Mucosa of descending colon (tissue), 3 donors: Measurements from ENCODE around the gene CREG2. TPM values are rescaled to one million over a fixed set of nuclear protein-coding genes. Genes with fewer than 3 reads are reported as not detected.

Source experiments
- ATAC-seq: fragments of 200-7000 bp; cut with Tn5 transposase; one replicate; pipeline ENCODE4 v1.9.1; 2020; ENCODE audit warnings: mild to moderate bottlenecking, moderate library complexity
- DNase-seq, 3 donors: peaks; one replicate each; pipeline ENCODE4 v3.0.0-alpha.2; 2020
- H3K36me3 ChIP-seq: fragments of 200-600 bp; one replicate; pipeline ENCODE4 v1.8.0; 2021; ENCODE audit warnings: low read depth, mild to moderate bottlenecking
- H3K4me1 ChIP-seq: fragments of 200-600 bp; one replicate; pipeline ENCODE4 v1.8.0; 2021; ENCODE audit warnings: low read depth, mild to moderate bottlenecking
- H3K4me3 ChIP-seq: fragments of 200-600 bp; one replicate; pipeline ENCODE4 v1.8.0; 2021; ENCODE audit warnings: mild to moderate bottlenecking
- H3K9me3 ChIP-seq: fragments of 200-600 bp; one replicate; pipeline ENCODE4 v1.8.0; 2021; ENCODE audit warnings: mild to moderate bottlenecking
- intact Hi-C, 2 donors: fragments of 100-400 bp; cut with DNase I in 1 of 2; cut with micrococcal nuclease in 1 of 2; formaldehyde crosslinking; loops; one replicate each; pipeline versions ENCODE4 v1.11.0 to v1.11.1; 2022; cut with DNase I, micrococcal nuclease
- total RNA-seq, 3 donors: library from RNA; stranded (reverse); fragmentation: NEBNext Ultra II Directional in 2 of 3; extraction: Animal tissue kit (Norgen Biotek cat#: 25700) in 2 of 3; gene quantifications; one replicate each; pipeline versions ENCODE4 v1.2.1 to v1.2.4, GENCODE V29; 2021 to 2023
- TF ChIP-seq, protein P1 (sequence below): fragments of 200-600 bp; IDR thresholded peaks from one replicate; pipeline ENCODE4 v1.8.0; 2022; ENCODE audit warnings: antibody characterized with exemption, mild to moderate bottlenecking
- donor health status: DM: no; HTN: no; CAD: no; lungs with moderate emphysema.
- donor health status: DM: no; HTN: no; CAD: no.
- donor health status: DM: no; HTN: yes; CAD: no.

The CREG2 gene
- total RNA-seq, 3 donors from 2014 or later = 0.19 to 1.1 TPM; not detected in 1

DNA sequence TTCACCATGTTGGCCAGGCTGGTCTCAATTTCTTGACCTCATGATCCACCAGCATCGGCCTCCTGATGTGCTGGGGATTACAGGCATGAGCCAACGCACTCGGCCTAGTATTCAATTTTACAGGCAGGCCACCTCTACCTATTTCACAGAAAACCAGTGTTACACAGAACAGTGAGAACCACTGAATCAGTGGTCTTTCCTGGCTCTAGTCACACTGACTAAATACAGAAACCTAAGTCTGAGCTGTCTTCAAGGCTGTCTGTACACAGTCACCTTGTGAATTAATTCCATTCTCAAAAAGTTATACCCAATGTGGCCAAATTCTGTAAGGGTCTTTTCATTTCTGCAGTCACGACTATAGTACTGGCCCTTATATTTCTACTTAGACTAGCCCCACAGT lies 82.3 kb downstream of the CREG2 start:
- Histone ChIP-seq H3K9me3 (no peaks in the 10 kb centered on the region), H3K4me1 (peaks cover 19% of the 10 kb centered on the region), H3K4me3 (no peak overlapping the region), H3K36me3 (no peaks in the 10 kb centered on the region)
- ATAC-seq (no peak), DNase-seq (no peak)
- TF ChIP-seq, protein P1, sequence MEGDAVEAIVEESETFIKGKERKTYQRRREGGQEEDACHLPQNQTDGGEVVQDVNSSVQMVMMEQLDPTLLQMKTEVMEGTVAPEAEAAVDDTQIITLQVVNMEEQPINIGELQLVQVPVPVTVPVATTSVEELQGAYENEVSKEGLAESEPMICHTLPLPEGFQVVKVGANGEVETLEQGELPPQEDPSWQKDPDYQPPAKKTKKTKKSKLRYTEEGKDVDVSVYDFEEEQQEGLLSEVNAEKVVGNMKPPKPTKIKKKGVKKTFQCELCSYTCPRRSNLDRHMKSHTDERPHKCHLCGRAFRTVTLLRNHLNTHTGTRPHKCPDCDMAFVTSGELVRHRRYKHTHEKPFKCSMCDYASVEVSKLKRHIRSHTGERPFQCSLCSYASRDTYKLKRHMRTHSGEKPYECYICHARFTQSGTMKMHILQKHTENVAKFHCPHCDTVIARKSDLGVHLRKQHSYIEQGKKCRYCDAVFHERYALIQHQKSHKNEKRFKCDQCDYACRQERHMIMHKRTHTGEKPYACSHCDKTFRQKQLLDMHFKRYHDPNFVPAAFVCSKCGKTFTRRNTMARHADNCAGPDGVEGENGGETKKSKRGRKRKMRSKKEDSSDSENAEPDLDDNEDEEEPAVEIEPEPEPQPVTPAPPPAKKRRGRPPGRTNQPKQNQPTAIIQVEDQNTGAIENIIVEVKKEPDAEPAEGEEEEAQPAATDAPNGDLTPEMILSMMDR = no peak
- intact Hi-C loops = no loop called here

DNA sequence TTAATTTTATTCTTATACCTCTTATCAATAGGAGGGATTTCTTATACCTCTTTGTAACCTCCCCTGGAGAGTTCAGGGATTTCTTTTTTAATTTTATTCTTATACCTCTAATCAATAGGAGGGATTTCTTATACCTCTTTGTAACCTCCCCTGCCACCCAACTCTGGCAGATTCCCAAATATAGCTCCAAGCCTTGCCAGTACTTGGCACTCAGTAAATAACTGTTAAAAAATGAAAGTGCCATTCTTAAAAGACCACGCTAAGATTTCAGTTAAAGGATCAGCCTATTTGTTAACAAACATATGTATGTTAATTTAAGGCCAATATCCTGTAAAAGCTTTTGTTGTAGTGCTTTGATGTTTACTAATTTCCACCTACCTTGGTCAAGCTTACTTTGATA lies 83.6 kb downstream of the CREG2 start:
- Histone ChIP-seq H3K9me3 (no peaks in the 10 kb centered on the region), H3K36me3 (no peaks in the 10 kb centered on the region), H3K4me1 (peaks cover 19% of the 10 kb centered on the region), H3K4me3 (no peak overlapping the region)
- no peak for ATAC-seq
- TF ChIP-seq, protein P1 = no peak
- intact Hi-C loops = no loop called here
- DNase-seq = no peak

DNA sequence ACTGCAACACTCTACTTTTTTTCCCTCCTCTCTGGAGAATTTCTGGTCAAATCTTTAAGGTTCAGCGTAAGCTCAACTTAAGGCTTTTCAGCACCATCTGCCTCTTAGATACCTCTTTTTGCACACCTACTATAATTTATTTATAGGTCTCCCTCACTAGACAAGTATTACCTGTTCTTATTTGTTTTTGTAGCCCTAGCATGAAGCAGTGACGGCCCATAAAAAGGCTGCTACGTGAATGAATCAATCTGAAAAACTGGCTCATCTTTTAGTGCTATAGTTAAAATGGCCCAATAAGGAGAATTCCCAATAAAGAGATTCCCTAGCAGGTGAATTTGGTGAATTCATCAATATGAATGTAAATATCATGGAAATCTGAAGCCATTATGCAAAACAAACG lies 85.3 kb downstream of the CREG2 start:
- TF ChIP-seq, protein P1 = no peak
- no peak overlapping the region for H3K4me3 ChIP-seq
- intact Hi-C loops = no loop called here
- H3K36me3 ChIP-seq = no peaks in the 10 kb centered on the region
- peaks cover 19% of the 10 kb centered on the region for H3K4me1 ChIP-seq
- ATAC-seq (no peak), DNase-seq (no peak)
- H3K9me3 ChIP-seq = no peaks in the 10 kb centered on the region

DNA sequence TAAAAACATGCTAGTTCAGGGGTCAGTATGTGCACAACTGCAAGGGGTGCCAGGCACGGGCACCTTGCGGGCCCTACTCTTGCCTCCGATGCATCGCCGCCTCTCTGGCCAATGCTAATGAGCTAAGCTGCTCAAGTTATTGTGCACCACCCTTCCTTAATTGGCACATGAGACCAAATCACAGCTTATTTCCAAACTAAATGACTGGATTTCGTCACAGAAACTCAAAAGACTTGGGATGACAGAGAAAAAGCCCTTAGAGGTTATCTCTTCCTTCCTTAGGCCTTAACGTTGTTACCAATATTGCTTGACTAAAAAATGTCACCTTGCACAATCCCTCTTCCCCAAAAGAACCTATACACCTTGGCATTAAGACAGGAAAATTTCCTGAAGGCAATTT lies 86.5 kb downstream of the CREG2 start:
- peaks cover 11% of the 10 kb centered on the region for H3K4me1 ChIP-seq
- no peak overlapping the region for H3K4me3 ChIP-seq
- no peak for ATAC-seq
- no peak for DNase-seq
- H3K36me3 ChIP-seq = no peaks in the 10 kb centered on the region
- TF ChIP-seq, protein P1 = no peak
- no peaks in the 10 kb centered on the region for H3K9me3 ChIP-seq
- intact Hi-C loops = no loop called here

DNA sequence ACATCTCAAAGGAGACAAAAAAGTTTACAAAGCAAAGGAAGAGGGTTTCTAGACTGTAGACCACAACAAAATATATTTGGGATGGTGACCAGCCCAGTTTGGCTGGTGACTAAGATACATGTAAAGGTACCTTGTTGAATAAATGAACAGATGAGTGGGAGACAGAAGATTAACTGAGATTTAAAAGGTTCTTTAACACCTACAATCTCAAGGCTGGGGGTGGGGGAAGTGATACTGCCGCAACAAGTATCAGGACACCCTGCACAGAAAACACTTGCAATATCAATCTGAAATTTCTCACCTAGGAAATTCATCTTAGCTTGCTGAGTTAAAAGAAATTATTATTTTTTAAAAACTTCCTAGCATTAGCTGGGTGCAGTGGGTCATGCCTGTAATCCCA lies 87.1 kb downstream of the CREG2 start:
- H3K36me3 ChIP-seq = no peaks in the 10 kb centered on the region
- H3K4me3 ChIP-seq = no peak overlapping the region
- ATAC-seq = no peak
- H3K9me3 ChIP-seq = no peaks in the 10 kb centered on the region
- peaks cover 6% of the 10 kb centered on the region for H3K4me1 ChIP-seq
- TF ChIP-seq, protein P1 = no peak
- intact Hi-C loops = no loop called here
- no peak for DNase-seq

DNA sequence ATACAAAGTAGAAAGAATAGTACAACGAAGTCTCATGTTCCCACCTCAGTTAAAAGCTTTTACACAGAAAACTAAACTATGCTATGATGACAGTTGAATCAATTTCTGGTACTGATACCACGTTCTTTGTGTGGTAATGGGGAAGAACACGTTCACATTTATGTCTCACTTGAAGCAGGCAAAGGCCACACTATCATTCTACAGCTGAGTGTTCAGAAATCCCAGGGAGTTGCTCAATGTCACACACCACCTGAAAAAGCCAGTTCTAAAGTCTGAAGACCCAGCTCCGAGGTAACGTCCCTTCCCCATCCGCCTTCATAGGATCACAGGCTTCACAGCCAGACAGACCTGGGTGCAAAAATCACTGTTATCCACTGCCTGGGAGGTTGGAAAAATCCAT lies 87.7 kb downstream of the CREG2 start:
- intact Hi-C loops = no loop called here
- H3K4me1 ChIP-seq = peaks cover 3% of the 10 kb centered on the region
- DNase-seq (no peak), ATAC-seq (no peak)
- H3K9me3 ChIP-seq = no peaks in the 10 kb centered on the region
- TF ChIP-seq, protein P1 = no peak
- no peak overlapping the region for H3K4me3 ChIP-seq
- H3K36me3 ChIP-seq = no peaks in the 10 kb centered on the region
